Activated naive CD4-positive, alpha-beta T cell treated with anti-CD3 and anti-CD28 coated beads for 36 hours (primary cell): ENCODE results near the gene ST3GAL4. TPM values are rescaled to one million over a fixed set of nuclear protein-coding genes. Genes with fewer than 3 reads are reported as not detected.
"Not testable (repeated sequence)": the region's sequence is repeated elsewhere in the genome, so short reads cannot be mapped to it uniquely, and the experiment has no call there.

Source experiments
- CTCF ChIA-PET: fragments of 350-600 bp; sonication (Branson Sonifier 250); formaldehyde crosslinking; loops from one replicate; lab custom pipeline; 2021; ENCODE audit warnings: antibody characterized with exemption; lab: Charles Lee
- DNase-seq: peaks from one replicate; pipeline ENCODE4 v3.0.0-alpha.2; 2020
- H3K27ac Mint-ChIP-seq: one replicate; pipeline ENCODE4 v1.8.0; 2021; ENCODE audit warnings: mild to moderate bottlenecking, mixed read lengths
- H3K27me3 Mint-ChIP-seq: one replicate; pipeline ENCODE4 v1.8.0; 2021; ENCODE audit warnings: low read depth, mixed read lengths
- H3K36me3 Mint-ChIP-seq: one replicate; pipeline ENCODE4 v1.8.0; 2021; ENCODE audit warnings: low read depth, mixed read lengths
- H3K4me1 Mint-ChIP-seq: one replicate; pipeline ENCODE4 v1.8.0; 2021; ENCODE audit warnings: low read depth, mixed read lengths
- H3K4me3 Mint-ChIP-seq: one replicate; pipeline ENCODE4 v1.8.0; 2021; ENCODE audit warnings: mild to moderate bottlenecking, moderate library complexity, mixed read lengths
- H3K9me3 Mint-ChIP-seq: one replicate; pipeline ENCODE4 v1.8.0; 2021; ENCODE audit warnings: mixed read lengths
- intact Hi-C: fragments of 100-400 bp; cut with micrococcal nuclease; formaldehyde crosslinking; loops from one replicate; pipeline ENCODE4 v1.15.1; 2023
- total RNA-seq, 2 experiments: library from RNA; stranded (reverse); gene quantifications; one replicate each; pipeline ENCODE4 v1.2.3, GENCODE V29; 2021

Gene ST3GAL4
- total RNA-seq, 2 experiments from 2014 or later, result 7.6 to 8.0 TPM

GRCh38 chr11:126387857-126388256 is 32.4 kb downstream of the ST3GAL4 start:
- no peaks in the 10 kb centered on the region for H3K9me3 Mint-ChIP-seq
- DNase-seq, result no peak
- H3K27me3 Mint-ChIP-seq, result no peaks in the 10 kb centered on the region
- CTCF ChIA-PET, result no interaction called here
- H3K27ac Mint-ChIP-seq, result no peak overlapping the region
- H3K36me3 Mint-ChIP-seq, result no peaks in the 10 kb centered on the region
- peaks cover 2% of the 10 kb centered on the region for H3K4me1 Mint-ChIP-seq
- intact Hi-C loops, result no loop called here
- H3K4me3 Mint-ChIP-seq, result no peak overlapping the region

GRCh38 chr11:126390272-126390867 is 34.9 kb downstream of the ST3GAL4 start:
- Mint-ChIP-seq H3K36me3 (no peaks in the 10 kb centered on the region), H3K4me1 (peaks cover 2% of the 10 kb centered on the region), H3K27me3 (no peaks in the 10 kb centered on the region), H3K4me3 (no peak overlapping the region), H3K9me3 (no peaks in the 10 kb centered on the region), H3K27ac (no peak overlapping the region)
- intact Hi-C loops, result no loop called here
- CTCF ChIA-PET, result interaction anchor here (0.6 kb wide), 1 partner anchor 29 kb away, joined by 5 read pairs; no protein-coding TSS in a partner anchor
- DNase-seq, result no peak

- no peak for DNase-seq
- no peaks in the 10 kb centered on the region for H3K27me3 Mint-ChIP-seq
- intact Hi-C loops, result no loop called here
- CTCF ChIA-PET, result no interaction called here
- H3K9me3 Mint-ChIP-seq, result no peaks in the 10 kb centered on the region
- H3K4me3 Mint-ChIP-seq, result no peak overlapping the region
- H3K36me3 Mint-ChIP-seq, result no peaks in the 10 kb centered on the region
- no peak overlapping the region for H3K27ac Mint-ChIP-seq
- peaks cover 2% of the 10 kb centered on the region for H3K4me1 Mint-ChIP-seq
Measured at GRCh38 chr11:126391286-126391954, 35.9 kb downstream of the ST3GAL4 start.

DNA sequence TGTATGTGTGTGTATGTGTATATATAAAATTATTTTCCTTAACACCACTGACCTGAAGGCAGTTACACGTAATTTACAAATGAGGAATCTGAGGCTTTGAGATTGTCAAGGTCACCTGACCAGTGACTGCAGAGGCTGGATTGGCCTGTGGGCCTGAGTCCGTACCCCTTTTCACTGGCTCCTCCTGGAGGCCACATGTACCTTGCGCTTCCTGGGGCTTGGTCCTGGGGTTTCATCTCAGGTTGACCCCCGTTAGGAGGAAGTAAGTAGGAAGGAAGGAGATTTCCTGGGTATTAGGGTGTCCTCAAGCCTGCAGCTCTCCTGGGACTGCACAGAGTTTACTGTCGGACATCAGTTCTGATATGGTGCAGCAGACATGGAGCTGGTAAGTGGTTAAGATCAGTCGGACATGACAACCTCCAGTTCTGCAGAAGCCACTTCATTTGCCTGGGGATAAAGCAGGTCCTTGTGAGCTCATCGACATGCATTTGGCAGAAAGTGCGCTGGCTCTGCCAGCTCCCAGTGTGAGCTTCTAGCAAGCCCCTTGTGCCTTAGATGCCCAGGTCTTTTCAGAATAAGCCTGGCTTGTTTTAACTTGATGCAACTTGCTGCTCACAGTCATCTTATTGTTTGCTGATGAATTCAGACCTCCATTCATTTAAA is 36.6 kb downstream of the ST3GAL4 start:
- no peaks in the 10 kb centered on the region for H3K9me3 Mint-ChIP-seq
- H3K4me3 Mint-ChIP-seq, result no peak overlapping the region
- no peak overlapping the region for H3K27ac Mint-ChIP-seq
- H3K4me1 Mint-ChIP-seq, result peaks cover 2% of the 10 kb centered on the region
- no peak for DNase-seq
- H3K27me3 Mint-ChIP-seq, result no peaks in the 10 kb centered on the region
- intact Hi-C loops, result no loop called here
- no peaks in the 10 kb centered on the region for H3K36me3 Mint-ChIP-seq
- CTCF ChIA-PET, result no interaction called here

- H3K36me3 Mint-ChIP-seq, result no peaks in the 10 kb centered on the region
- H3K9me3 Mint-ChIP-seq, result no peaks in the 10 kb centered on the region
- H3K4me3 Mint-ChIP-seq, result no peak overlapping the region
- no peak overlapping the region for H3K27ac Mint-ChIP-seq
- DNase-seq, result no peak
- H3K27me3 Mint-ChIP-seq, result no peaks in the 10 kb centered on the region
- CTCF ChIA-PET, result no interaction called here
- intact Hi-C loops, result no loop called here
- H3K4me1 Mint-ChIP-seq, result peaks cover 2% of the 10 kb centered on the region
Measured at GRCh38 chr11:126392633-126393013, 37.1 kb downstream of the ST3GAL4 start.

GRCh38 chr11:126393143-126393542 is 37.7 kb downstream of the ST3GAL4 start:
- no peak overlapping the region for H3K27ac Mint-ChIP-seq
- no peaks in the 10 kb centered on the region for H3K27me3 Mint-ChIP-seq
- H3K36me3 Mint-ChIP-seq, result no peaks in the 10 kb centered on the region
- intact Hi-C loops, result no loop called here
- CTCF ChIA-PET, result no interaction called here
- H3K4me3 Mint-ChIP-seq, result no peak overlapping the region
- DNase-seq, result no peak
- H3K9me3 Mint-ChIP-seq, result no peaks in the 10 kb centered on the region
- peaks cover 2% of the 10 kb centered on the region for H3K4me1 Mint-ChIP-seq

DNA sequence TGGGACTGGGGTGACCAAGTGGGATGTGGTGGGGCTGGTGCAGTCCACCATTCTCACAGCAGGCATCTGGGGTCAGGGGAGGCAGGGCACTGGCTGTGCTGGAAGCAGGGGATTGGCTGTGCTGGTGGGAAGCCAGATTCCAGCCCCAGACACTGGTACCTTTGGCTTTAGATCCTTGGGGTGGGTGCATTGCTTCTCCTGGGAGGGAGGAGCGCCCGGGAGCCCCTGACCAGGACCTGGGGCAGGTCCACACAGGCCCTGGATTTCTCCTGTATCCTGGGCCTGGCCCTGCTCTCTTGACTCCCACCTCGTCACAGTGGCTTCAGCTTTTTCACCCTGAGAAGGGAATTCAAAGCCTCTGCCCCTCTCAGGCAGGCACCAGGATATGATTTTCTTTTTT is 38.5 kb downstream of the ST3GAL4 start:
- H3K4me3 Mint-ChIP-seq, result no peak overlapping the region
- no peak for DNase-seq
- CTCF ChIA-PET, result no interaction called here
- H3K27me3 Mint-ChIP-seq, result no peaks in the 10 kb centered on the region
- peaks cover 2% of the 10 kb centered on the region for H3K4me1 Mint-ChIP-seq
- H3K36me3 Mint-ChIP-seq, result no peaks in the 10 kb centered on the region
- intact Hi-C loops, result no loop called here
- no peaks in the 10 kb centered on the region for H3K9me3 Mint-ChIP-seq
- no peak overlapping the region for H3K27ac Mint-ChIP-seq

DNA sequence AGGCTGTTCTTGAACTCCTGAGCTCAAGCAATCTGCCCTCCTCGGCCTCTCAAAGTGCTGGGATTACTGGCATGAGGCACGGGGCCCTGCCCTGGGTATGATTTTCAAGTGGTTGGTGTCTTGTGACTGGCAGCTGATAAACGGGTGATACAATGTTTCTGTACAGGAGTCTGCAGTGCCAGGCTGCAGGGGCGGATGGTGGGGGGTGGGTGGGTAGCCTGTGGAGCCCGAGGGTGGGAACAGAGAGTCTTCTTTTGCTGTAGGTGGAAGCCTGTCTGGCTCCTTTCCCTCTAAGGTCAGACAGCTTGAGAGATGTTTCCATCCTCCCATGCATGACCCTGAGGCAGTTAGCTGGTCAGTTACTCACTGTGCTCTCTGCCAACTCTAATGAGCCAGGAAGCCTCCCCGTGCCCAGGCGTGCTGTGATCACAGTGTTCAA is 39.2 kb downstream of the ST3GAL4 start:
- CTCF ChIA-PET, result not testable (repeated sequence)

DNA sequence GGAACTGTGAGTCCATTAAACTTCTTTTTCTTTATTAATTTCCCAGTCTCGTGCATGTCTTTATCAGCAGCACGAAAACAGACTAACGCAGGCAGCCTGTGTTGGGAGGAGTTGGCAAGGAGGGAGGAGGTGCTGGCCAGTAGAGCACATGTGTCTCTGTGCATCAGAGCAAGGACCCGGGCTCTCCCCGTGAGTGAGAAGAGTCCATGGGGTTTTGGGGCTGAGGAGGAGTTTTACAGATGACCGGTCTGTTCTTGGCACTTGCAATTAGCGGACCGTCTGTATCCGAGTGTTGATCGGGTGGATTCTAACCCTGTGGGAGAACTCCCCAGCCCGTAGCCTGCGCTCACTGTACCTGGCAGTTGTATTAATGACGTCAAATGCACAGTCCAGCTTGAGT is 40.3 kb downstream of the ST3GAL4 start:
- intact Hi-C loops, H3K4me3 Mint-ChIP-seq, CTCF ChIA-PET, H3K36me3 Mint-ChIP-seq, H3K27me3 Mint-ChIP-seq, H3K9me3 Mint-ChIP-seq, DNase-seq, H3K27ac Mint-ChIP-seq, H3K4me1 Mint-ChIP-seq: not testable (repeated sequence)

More for the DNA sequence above, 39.2 kb downstream of the ST3GAL4 start:
- H3K36me3 Mint-ChIP-seq, H3K4me3 Mint-ChIP-seq, intact Hi-C loops, H3K4me1 Mint-ChIP-seq, H3K9me3 Mint-ChIP-seq, H3K27ac Mint-ChIP-seq, H3K27me3 Mint-ChIP-seq, DNase-seq: not testable (repeated sequence)

- not testable (repeated sequence) for H3K27me3 Mint-ChIP-seq
Measured at GRCh38 chr11:126396266-126396665, 40.8 kb downstream of the ST3GAL4 start.

GRCh38 chr11:126396965-126397364 is 41.5 kb downstream of the ST3GAL4 start:
- intact Hi-C loops, result no loop called here
- Mint-ChIP-seq H3K4me1 (peaks cover 2% of the 10 kb centered on the region), H3K27ac (no peak overlapping the region), H3K36me3 (no peaks in the 10 kb centered on the region), H3K4me3 (no peak overlapping the region), H3K27me3 (no peaks in the 10 kb centered on the region), H3K9me3 (no peaks in the 10 kb centered on the region)
- no peak for DNase-seq
- CTCF ChIA-PET, result no interaction called here

More at GRCh38 chr11:126396266-126396665, 40.8 kb downstream of the ST3GAL4 start:
- H3K27ac Mint-ChIP-seq, H3K9me3 Mint-ChIP-seq, H3K4me3 Mint-ChIP-seq, intact Hi-C loops, H3K36me3 Mint-ChIP-seq, H3K4me1 Mint-ChIP-seq, CTCF ChIA-PET, DNase-seq: not testable (repeated sequence)

DNA sequence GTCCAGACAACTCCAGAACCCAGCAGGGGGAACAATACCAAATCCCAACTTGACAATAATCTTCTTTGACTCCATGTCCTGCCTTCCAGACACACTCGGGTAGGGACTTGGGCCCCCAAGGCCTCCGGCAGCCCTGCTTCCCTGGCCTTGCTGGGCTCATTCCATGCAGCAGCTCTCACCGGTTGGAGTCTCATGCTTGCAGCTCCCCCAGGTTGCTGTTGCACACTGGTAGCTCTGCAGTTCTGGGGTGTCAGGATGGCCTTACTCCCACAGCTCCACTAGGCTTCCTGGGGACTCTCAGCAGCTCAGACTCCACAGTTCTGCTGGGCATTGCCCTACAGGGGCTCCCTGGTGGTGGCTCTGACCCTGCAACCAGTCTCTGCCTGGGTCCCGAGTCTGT is 42.8 kb downstream of the ST3GAL4 start:
- H3K4me1 Mint-ChIP-seq, result no peaks in the 10 kb centered on the region
- CTCF ChIA-PET, result no interaction called here
- intact Hi-C loops, result no loop called here
- no peak overlapping the region for H3K27ac Mint-ChIP-seq
- H3K27me3 Mint-ChIP-seq, result no peaks in the 10 kb centered on the region
- no peak for DNase-seq
- no peak overlapping the region for H3K4me3 Mint-ChIP-seq
- no peaks in the 10 kb centered on the region for H3K9me3 Mint-ChIP-seq
- no peaks in the 10 kb centered on the region for H3K36me3 Mint-ChIP-seq

- CTCF ChIA-PET, result no interaction called here
- H3K27ac Mint-ChIP-seq, result no peak overlapping the region
Measured at GRCh38 chr11:126398721-126399120, 43.2 kb downstream of the ST3GAL4 start.

More at GRCh38 chr11:126398721-126399120, 43.2 kb downstream of the ST3GAL4 start:
- Mint-ChIP-seq H3K27me3 (no peaks in the 10 kb centered on the region), H3K36me3 (no peaks in the 10 kb centered on the region), H3K4me3 (no peak overlapping the region), H3K9me3 (no peaks in the 10 kb centered on the region), H3K4me1 (no peaks in the 10 kb centered on the region)
- intact Hi-C loops, result no loop called here
- no peak for DNase-seq
